ENCODE results near the gene CCDC192. TPM values are rescaled to one million over a fixed set of nuclear protein-coding genes. Genes with fewer than 3 reads are reported as not detected.

CCDC192 gene
- total and polyA plus RNA-seq, 8 donors = 0.81 to 1.6 (median 1.2) TPM; not detected in 2

DNA sequence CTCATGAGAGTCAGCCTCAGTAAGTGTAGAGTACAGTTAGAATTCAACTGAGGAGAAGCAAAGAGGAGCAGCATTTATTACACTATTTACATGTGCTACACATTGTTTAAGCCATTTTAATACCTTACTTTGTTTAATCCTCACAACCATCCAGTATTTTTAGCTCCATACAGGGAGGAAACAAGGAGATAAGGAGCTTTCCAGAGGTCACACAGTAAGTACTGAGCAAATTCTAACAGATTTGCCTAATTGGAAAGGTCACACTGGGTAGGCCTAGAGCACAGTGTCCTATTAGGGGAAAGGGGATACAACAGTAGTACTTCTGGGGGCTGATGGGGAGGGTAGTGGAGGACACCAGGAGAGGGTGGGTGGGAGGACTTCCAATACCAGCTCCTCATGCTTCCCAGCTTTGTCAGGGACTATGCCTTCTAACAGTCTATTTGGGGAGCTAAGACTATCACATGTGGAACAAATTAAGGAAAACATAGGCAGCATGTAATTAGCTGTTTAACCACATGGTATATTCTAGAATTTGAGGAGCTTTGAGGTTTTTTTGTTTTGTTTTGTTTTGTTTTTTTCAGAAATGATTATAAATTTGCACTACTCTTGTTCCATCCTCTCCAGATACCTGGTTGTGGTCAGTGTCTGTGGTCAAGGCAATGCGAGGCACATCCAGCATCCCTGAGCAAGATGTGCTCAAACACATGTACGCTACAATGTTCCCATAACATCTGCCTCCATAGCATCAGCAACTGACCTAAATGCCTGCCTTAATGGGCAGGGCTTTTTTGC is 284.4 kb downstream of the CCDC192 start:
- H3K4me3 ChIP-seq = no peak overlapping the region
- H3K36me3 ChIP-seq = no peaks in the 10 kb centered on the region
- no peaks in the 10 kb centered on the region for H3K27me3 ChIP-seq
- no peak overlapping the region for H3K27ac ChIP-seq
- intact Hi-C loops (cut with DNase I) = no loop called here
- H3K9me3 ChIP-seq = no peaks in the 10 kb centered on the region
- DNase-seq (no peak), ATAC-seq (no peak)
- H3K4me1 ChIP-seq = no peaks in the 10 kb centered on the region
- TF ChIP-seq, protein P1, sequence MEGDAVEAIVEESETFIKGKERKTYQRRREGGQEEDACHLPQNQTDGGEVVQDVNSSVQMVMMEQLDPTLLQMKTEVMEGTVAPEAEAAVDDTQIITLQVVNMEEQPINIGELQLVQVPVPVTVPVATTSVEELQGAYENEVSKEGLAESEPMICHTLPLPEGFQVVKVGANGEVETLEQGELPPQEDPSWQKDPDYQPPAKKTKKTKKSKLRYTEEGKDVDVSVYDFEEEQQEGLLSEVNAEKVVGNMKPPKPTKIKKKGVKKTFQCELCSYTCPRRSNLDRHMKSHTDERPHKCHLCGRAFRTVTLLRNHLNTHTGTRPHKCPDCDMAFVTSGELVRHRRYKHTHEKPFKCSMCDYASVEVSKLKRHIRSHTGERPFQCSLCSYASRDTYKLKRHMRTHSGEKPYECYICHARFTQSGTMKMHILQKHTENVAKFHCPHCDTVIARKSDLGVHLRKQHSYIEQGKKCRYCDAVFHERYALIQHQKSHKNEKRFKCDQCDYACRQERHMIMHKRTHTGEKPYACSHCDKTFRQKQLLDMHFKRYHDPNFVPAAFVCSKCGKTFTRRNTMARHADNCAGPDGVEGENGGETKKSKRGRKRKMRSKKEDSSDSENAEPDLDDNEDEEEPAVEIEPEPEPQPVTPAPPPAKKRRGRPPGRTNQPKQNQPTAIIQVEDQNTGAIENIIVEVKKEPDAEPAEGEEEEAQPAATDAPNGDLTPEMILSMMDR (IDR thresholded peaks at IDR 0.05) = no peak

- no peak for ATAC-seq
- Histone ChIP-seq H3K4me3 (no peak overlapping the region), H3K27ac (no peak overlapping the region), H3K36me3 (no peaks in the 10 kb centered on the region), H3K9me3 (no peaks in the 10 kb centered on the region), H3K4me1 (no peaks in the 10 kb centered on the region), H3K27me3 (no peaks in the 10 kb centered on the region)
- intact Hi-C loops (cut with DNase I) = no loop called here
- peak in 2 of 4 donors; percentile 1 to 33 for DNase-seq
- TF ChIP-seq, protein P1 (IDR thresholded peaks at IDR 0.05) = no peak
These were observed 285.1 kb downstream of the CCDC192 start for GRCh38 chr5:127988146-127988760.

Other genes starting within 250 kb of the CCDC192 start
- 10 to 100 TPM; 57.5 to 74.4 TPM for gene PRRC1, start 185.8 kb upstream of the CCDC192 start, total RNA-seq
- gene PRRC1, start 185.8 kb upstream of the CCDC192 start, polyA plus RNA-seq (ENCODE audit: insufficient read length in 6 of 6) = 10 to 100 TPM; 75.8 to 95.2 (median 83.6) TPM
- not detected for gene CTXN3, start 54.3 kb upstream of the CCDC192 start, total RNA-seq
- under 1 TPM in 2 of 6 donors, not detected in 4; 0.10 to 0.17 TPM for gene CTXN3, start 54.3 kb upstream of the CCDC192 start, polyA plus RNA-seq (ENCODE audit: insufficient read length in 6 of 6)

Measured in left lung (tissue), 10 donors.